ENCODE results near the gene LIG1.
"Not testable (repeated sequence)": the region's sequence is repeated elsewhere in the genome, so short reads cannot be mapped to it uniquely, and the experiment has no call there.

Gene LIG1

DNA sequence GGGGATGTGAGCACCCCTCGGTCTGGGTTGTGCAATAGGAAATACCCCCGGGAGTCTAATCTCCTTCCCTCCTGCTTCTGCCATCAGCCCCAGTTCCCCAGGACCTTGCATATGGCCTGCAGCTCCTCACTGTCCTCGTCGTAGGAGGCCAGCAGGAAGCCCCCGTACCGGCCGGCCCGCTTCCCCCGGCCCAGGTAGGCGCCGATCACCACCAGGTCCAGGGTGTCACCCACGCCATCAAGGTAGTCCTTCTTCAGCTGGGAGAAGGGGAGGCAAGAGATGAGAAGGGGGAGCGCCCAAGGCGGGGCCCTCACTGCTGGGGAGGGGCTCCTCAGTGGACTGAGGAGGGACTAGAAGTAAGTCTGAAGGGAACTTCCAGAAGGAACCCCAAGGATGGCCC lies 49.1 kb downstream of the LIG1 start:
- DNase-seq (ENCODE audit: low read depth): no peak

DNA sequence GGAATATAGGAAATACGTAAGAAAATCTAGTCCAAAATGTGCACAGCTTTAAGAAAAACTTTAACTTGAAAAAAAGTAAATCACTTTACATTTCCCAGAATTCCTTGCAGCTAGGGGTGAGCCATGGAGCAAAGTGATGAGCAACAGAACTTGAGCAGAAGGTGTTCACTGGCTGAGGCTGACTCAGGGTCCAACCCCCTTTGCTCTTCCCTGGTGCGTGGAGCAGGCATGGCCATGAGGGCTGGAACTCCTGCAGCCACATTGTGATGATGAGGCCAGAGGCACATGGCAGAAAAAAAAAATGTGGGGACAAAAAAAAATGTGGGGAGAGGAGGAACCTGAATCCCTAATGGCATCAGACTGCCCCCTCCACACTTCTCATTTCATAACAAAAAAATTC lies 49.6 kb downstream of the LIG1 start:
- peak; percentile 11 for DNase-seq (ENCODE audit: low read depth)

DNA sequence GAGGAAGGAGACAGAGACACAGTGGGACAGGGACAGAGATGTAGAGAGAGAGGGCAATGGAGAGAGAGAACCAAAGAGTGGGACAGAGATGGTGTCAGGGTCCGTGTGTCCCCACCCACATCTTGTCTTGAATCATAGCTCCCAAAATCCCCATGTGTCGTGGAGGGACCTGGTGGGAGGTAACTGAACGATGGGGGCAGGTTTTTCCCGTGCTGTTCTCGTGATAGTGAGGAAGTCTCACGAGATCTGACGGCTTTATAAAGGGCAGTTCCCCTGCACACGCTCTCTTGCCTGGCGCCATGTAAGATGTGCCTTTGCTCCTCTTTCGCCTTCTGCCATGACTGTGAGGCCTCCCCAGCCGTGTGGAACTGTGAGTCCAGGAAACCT lies 52.0 kb downstream of the LIG1 start:
- DNase-seq (ENCODE audit: low read depth): no peak

DNA sequence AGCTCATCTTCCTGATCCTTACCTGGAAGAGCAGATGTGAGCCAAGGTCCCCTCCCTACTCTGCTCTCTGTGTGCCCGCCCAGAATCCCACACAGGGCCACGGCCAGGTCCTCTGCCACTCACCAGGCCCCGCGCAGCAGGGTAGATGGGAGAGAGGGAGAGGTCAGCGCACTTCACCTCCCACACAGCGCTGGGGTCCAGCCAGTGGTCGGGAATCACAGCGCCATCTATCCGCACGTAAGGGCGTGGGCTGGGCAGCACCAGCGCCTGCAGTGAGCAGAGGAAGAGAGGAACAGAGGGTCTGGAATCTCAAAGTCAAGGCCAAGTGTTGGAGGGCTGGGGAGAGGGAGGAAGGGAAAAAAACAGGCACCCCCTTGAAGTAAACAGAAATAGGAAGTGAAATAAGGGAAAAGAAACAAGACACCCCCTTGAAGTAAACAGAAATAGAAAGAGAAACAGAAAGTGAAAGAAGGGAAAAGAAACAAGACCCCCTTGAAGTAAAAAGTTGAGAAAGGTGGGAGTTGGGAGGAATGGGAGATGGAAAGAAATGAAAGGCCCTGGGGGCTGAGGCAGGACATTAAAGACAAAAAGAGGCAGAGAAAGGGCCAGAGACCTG lies 52.5 kb downstream of the LIG1 start:
- no peak for DNase-seq (ENCODE audit: low read depth)

DNA sequence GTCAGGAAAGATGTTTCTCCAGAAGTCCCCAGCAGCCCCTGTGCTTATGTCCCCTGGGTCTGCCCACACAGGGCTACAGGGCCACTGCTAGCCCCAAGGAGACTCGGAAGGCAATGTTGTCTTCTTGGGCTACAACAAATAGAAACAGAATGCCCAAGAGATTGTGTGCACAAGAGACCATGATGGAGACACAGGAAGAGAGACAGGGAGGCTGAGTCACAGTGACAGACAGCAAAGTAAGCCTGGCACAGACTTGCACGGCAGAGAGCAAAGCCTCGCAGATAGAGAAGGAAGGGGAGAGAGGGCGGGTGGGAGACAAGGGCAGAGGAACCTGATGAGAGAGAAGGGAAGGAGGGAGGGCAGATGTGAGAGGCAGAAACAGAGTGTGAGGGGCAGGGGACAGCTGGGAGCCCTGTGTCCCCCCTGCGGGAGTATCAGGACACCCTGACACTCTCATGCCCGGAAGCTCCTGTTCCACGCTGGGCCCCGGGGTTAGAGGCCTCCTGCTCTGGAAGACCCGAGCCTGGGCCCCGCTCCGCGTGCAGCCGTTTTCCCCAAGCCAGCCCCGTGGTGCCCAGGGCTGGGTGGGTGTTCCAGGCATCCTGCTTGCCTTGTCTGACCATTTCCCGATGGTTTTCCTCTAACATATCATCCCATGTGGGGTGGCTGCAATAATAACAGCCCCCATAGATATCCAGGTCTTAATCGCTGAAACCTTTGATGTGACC lies 56.8 kb downstream of the LIG1 start:
- DNase-seq (ENCODE audit: low read depth): peak; percentile 57

DNA sequence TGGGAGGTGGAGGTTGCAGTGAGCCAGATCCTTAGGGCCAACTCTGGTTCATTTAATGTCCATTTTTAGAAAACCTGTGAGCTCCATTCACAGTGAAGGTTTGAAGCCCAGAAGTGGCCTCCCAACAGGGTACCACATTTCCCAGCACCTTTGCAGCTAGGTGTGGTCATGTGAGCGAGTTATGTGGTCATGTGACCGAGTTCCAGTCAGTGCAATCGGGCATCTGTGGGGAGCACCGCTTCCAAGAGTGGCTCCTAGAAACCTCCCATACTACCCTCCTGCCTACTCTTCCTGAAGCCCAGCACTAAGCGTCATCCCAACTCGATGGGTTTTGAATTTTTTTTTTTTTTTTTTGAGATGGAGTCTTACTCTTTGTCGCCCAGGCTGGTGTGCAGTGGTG lies 58.9 kb downstream of the LIG1 start:
- no peak for DNase-seq (ENCODE audit: low read depth)

DNA sequence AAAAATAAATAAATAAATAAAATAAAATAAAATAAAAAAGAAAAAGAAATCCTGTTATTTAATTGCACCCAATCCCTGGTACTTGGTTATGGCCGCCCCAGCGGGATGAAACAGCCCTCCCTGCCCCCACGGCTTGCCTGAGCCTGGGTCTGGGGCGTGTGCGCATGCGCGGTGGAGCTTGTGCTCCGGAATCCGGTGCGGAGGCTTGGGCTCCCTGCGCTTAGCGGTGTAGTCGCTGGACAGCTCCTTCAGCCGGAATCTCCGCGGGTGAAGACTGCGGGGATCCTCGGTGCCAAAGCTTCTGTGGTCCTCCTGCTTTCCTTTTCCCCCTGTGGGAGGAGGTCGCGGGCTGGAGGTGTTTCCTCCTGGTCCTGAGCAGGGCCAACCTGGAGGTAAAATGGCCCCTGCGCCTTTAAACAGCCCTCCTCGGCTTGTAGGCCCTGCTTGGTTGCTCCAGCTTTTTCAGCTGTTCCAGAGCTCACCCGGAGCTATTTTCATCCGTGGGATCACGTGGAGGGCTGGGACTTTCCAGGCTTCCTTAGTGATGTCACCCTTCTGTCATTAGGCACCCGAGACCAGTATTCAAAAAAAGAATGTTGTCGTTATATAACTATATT lies 59.7 kb downstream of the LIG1 start, which contains the start of gene PLA2G4C:
Gene PLA2G4C, minus strand, starts transcription at position 468 of the 617 bp plus-strand sequence. CDS start 4,288 bp downstream, outside the sequence.
- peak; percentile 83 for DNase-seq (ENCODE audit: low read depth)

DNA sequence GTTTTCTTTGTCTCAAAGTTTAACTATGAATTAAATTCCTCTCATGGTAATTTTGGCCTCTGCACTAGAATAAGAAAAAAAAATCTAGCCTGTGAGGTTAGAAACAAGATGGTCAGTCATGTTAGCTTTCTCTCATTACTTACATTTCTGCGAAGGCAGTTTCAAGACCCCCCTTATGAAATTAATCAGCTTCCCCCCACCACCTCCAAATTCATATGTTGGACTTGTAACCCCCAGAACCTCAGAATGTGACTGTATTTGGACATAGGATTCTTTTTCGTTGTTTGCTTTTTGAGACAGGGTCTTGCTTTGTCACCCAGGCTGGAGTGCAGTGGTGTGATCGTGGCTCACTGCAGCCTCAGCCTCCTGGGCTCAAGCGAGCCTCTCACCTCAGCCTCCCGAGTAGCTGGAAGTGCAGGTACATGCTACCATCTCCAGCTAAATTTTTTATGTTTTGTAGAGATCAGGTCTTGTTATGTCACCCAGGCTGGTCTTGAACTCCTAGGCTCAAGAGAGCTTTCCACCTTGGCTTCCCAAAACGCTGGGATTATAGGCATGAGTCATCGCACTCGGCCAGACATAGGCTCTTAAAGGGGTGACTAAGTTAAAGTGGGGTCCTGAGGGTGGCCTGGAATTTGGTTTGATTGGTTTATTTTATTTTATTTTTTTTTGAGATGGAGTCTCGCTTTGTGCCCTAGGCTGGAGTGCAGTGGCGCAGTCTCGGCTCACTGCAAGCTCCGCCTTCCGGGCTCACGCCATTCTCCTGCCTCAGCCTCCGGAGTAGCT lies 61.0 kb downstream of the LIG1 start:
- no peak for DNase-seq (ENCODE audit: low read depth)

DNA sequence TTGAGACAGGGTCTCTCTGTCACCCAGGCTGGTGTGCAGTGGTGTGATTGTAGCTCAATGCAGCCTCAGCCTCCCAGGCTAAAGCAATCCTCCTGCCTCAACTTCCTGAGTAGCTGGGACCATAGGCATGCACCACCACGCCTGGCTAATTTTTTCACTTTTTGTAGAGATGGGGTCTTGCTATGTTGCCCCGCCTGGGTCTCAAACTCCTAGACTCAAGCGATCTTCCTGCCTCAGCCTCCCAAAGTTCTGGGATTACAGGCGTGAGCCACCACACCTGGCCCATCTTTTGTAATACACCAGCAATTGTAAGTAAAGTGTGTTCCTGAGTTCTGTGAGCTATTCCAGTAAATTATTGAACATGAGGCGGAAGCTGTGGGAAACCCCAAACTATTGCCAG lies 66.2 kb downstream of the LIG1 start:
- no peak for DNase-seq (ENCODE audit: low read depth)

DNA sequence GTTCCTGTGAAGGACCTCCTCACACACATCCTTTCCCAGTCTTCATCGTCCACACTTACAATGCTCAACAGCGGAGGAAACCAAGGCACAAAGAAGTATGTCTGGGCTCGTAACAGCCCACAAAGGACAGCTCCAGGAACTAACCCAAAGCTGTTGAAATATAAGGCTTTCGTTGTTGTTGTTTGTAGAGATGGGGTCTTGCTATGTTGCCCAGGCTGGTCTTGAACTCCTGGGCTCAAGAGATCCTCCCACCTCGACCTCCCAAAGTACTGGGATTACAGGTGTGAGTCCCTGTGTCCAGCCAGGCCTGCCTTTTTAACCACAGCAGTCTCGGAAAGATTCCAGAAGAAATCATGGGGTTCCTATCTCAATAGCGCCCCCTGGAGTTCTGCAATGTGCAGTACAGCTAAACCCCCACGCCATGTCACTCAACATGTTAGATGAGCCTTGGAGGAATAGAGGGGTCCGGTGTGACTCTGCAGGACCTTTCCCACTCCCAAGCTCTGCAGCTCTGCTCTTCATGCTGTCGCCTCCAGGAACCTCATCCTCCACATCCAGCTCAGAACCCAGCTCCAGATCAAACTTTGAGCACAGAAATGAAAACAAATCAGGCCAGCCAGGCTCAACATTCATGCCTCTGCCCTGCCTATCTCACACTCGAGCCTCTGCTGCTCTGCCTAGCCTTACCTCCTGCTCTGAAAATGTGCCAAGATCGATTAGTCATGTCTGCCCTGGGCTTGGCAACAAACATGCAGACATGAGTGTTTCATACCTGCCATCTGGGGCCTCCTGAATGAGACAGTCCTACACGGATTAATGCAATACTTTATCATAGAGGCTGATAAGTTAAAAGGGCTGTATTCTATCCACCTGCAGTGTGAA lies 67.0 kb downstream of the LIG1 start:
- DNase-seq (ENCODE audit: low read depth): peak; percentile 67

DNA sequence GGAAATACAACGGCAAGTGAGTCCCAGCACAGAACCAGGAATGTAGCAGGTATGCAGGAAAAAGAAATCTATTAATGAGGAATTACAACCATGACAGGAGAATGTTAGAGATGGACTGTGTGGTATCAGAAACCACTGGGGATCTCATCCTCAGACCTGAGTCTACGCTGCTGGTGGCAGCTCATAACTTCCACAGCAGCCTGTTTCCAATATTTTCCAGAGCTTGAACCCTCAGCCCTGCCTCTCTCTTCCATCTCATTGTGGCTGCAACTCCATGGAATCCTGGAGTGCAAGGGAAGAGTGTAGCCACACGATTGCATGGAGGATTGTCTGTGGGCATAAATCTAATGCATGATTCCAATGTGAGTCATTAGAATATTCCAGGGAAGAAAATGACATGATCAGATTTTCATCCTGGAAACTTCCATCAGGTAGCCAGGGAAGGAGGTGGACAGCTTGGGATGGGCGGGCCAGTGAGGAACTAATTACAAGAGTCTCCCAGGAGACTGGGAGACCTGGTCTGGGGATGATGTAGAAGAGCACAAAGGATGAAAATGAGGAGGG lies 74.5 kb downstream of the LIG1 start:
- DNase-seq (ENCODE audit: low read depth): peak; percentile 23

DNA sequence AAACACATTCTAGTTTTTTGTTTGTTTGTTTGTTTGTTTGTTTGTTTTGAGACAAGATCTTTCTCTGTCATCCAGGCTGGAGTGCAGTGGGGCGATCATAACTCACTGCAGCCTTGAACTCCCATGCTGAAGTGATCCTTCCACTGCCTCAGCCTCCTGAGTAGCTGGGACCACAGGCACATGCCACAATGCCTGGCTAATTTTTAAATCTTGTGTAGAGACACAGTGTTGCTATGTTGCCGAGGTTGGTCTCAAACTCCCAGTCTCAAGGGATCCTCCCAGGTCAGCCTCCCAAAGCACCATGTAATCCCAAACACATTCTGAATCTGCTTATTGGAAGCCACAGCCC lies 75.3 kb downstream of the LIG1 start:
- no peak for DNase-seq (ENCODE audit: low read depth)

DNA sequence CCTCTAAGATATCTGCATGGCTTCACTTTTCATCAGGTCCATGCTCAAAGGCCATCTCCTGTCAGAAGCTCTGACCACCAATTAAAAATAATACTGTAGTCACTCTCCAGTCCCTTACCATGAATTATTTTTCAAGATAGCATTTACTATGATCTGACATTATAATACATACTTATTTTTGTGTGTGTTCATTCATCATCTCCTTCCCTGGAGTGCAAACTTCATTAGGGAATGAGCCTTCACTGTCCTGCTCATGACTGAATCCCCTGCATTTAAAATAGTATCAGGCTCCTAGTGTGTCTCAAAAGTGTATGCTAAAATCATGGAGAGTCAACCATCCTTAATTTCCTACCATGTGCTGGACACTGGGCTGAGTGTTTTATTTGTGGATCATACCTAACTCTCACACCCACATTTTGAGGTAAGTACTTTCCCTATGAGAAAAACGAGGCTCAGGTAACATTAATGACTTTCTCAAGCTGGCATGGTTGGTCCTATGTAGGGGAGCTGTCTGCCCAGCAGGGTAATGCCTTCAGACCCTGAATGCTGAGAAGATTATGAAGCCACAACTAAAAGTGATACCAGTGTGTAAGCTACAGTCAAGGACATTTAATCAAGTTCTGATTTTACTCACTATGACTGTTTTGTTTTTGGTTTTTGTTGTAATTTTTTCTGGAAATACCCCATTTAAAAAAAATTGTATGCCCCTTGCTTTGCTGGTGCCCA lies 75.9 kb downstream of the LIG1 start:
- no peak for DNase-seq (ENCODE audit: low read depth)

DNA sequence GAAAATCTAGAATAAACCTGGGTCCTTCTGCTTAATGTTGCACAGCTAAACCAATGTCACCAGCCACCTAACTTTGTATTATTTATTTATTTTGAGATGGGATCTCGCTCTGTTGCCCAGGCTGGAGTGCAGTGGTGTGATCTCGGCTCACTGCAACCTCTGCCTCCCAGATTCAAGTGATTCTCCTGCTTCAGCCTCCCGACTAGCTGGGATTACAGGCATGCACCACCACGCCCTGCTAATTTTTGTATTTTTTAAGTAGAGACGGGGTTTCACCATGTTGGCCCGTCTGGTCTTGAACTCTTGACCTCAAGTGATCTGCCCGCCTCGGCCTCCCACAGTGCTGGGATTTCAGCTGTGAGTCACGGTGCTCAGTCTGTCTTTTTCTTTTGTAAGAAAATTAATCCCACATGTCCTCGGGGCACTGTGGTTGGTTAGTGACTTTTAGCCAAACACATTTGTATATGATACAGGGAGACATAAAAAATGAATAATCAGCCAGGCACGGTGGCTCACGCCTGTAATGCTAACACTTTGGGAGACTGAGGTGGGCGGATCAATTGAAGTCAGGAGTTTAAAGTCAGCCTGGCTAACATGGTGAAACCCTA lies 78.9 kb downstream of the LIG1 start:
- peak; percentile 48 for DNase-seq (ENCODE audit: low read depth)

DNA sequence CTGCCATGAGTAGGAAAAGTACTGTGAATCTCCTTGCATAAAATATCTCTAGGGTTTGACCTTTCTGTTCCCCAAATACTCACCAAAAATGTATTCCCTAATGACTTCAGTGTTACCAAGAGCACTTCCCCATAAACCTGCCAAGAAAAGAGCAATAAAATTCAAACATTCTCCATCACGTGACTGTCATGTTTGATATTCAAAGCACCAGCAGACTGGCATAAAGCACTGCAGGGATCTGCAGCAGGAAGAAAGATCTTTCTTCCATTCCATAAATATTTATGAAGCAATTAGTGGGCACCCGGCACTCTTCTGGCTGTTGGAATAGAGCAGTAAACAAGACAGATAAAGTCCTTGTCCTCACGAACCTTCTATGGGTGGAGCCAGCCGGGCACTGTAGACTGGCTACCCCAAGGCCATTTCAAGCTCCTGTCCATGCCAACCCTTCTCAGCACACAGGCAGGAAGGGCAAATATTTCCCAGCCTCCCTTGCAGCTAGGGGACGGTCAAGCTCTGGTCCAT lies 79.8 kb downstream of the LIG1 start:
- DNase-seq (ENCODE audit: low read depth): no peak

DNA sequence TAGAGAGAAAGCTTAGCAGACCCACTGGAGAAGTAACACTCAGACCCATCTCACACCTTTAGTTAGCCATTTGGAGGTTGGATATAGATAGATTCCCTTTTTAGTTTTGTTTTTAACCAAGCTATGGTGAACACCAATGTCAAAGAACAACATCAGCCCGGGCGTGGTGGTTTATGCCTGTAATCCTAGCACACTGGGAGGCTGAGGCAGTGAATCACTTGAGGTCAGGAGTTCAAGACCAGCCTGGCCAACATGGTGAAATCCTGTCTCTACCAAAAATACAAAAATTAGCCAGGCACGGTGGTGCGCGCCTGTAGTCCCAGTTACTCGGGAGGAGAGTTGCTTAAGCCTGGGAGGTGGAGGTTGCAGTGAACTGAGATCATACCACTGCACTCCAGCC lies 81.2 kb downstream of the LIG1 start:
- DNase-seq (ENCODE audit: low read depth): not testable (repeated sequence)

DNA sequence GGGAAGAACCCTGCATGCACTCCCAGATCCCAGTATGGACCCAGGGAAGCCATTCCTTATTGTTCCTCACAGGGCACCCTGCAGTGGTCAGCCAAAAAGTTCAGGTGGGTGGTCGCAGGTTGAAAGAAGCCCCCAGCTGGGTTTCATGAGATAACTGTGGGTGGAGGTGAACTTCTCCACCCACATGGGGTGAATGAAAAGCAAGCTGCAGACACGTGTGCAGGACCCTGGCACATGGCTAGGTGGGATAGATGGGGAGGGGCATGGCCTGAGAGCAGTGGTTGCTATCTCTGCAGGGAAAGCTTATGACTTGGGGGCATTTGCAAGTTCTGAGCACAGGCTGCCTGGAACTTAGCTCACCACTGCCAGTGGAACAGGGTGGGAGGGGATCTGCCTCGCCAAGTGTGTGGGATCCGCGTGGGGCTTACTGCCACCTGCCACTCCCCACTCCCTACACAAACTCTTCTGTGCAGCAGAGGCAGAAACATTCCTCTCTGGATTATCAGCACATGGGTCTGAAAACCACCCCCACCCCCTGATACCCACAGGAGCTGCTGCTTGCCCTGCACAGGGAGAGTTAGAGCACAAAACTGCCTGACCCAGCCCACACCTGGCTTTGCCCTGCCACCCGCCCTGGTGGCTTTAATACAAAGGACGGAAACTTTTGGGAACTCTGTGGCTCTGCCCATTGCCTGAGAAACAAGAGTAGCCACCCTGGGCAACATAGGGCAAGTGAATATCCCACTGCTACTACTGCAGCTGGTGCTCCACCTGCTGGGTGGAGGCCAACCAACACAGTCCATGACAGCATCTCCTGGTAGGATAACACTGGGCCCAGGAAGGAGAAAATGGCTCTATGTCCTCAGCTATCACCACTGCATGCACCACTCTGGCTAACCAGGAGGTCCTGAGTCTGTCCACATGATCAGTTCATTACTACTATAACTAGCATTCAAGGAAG lies 84.0 kb downstream of the LIG1 start:
- no peak for DNase-seq (ENCODE audit: low read depth)

DNA sequence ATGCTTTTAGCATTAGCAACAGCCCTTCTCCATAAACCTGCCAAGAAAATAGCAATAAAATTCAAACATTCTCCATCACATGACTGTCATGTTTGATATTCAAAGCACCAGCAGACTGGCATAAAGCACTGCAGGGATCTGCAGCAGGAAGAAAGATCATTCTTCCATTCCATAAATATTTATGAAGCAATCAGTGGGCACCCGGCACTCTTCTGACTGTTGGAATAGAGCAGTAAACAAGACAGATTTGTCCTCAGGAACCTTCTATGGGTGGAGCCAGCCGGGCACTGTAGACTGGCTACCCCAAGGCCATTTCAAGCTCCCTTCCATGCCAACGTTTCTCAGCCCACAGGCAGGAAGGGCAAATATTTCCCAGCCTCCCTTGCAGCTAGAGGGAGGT lies 85.1 kb downstream of the LIG1 start:
- no peak for DNase-seq (ENCODE audit: low read depth)

DNA sequence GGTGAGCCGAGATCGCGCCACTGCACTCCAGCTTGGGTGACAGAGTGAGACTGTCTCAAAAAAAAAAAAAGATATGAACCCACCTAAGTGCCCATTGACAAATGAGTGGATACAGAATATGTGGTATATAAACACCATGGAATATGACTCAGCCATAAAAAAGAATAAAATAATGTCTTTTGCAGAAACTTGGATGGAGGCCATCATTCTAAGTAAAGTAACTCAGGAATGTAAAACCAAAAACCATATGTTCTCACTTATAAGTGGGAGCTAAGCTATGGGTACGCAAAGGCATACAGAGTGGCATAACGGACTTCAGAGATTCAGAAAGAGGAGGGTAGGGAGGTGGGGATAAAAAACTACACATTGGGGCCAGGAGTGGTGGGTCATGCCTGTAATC lies 89.0 kb downstream of the LIG1 start:
- no peak for DNase-seq (ENCODE audit: low read depth)

Data from amniotic epithelial cell (primary cell).